Activated CD8-positive, alpha-beta memory T cell treated with anti-CD3 and anti-CD28 coated beads, Interleukin-2, amount 50 U/mL, for 24 hours (primary cell): Measurements from ENCODE around the gene PFKFB3.
"Not testable (repeated sequence)": the region's sequence is repeated elsewhere in the genome, so short reads cannot be mapped to it uniquely, and the experiment has no call there.

Source experiments
- DNase-seq: peaks from one replicate; pipeline ENCODE4 v3.0.0-alpha.2; 2020; ENCODE audit errors: extremely low read depth

PFKFB3 gene

DNA sequence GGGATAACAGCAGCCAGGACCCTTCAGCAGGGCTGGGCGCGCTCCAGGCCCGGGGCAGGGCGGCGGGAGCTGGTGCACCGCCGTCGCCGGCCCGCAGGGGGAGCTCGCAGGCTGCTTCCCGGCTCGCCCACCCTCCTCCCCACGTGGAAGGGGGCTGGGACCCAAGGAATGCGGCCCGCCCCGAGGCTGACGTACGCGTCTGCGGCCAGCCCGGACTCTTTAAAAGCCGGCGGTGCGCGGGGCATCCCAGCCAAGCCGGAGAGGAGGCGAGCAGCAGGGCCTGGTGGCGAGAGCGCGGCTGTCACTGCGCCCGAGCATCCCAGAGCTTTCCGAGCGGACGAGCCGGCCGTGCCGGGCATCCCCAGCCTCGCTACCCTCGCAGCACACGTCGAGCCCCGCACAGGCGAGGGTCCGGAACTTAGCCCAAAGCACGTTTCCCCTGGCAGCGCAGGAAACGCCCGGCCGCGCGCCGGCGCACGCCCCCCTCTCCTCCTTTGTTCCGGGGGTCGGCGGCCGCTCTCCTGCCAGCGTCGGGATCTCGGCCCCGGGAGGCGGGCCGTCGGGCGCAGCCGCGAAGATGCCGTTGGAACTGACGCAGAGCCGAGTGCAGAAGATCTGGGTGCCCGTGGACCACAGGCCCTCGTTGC is at the start of gene PFKFB3:
Gene PFKFB3, plus strand, starts transcription at position 249 of the 647 bp plus-strand sequence. Its CDS starts 329 bp downstream, at position 578.
- peak; percentile 74 for DNase-seq

DNA sequence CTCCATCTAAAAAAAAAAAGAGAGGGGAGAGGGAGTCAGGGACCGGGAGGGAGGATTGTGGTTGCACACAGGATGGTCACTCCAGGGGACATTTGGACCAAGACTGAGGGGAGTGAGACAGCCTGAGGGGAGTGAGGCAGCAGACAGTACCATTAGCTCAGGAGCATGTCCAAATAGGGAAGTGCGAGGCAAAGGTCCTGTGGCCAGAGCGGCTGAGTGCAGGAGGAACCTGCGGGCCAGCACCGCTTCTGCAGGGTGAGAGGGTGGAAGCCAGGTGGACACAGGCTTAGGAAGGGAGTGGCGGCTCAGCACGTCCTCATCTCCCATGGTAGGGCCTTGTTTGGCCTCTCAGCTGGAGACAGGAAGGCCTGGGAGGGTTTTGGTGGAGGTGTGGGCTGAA is 48.9 kb upstream of the PFKFB3 start:
- no peak for DNase-seq

DNA sequence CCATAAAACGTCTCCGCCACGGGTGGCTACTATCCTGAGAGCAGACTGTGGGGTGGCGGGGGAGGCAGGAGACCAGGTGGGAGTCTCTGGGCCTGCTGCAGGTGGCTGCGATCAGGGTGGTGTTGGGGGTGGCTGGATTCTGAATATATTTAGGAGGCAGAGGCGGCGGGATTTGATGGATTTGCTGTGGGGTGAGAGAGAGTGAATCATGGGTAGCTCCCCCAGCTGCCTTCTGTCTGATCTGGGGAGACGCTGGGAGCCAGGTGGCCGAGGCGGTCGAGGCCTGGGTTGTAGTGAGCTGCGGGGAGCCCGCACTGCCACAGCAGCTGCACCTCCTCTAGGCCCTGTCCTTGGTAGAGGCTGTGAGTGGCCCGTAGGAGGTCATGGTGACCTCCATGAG is 48.2 kb upstream of the PFKFB3 start:
- no peak for DNase-seq

DNA sequence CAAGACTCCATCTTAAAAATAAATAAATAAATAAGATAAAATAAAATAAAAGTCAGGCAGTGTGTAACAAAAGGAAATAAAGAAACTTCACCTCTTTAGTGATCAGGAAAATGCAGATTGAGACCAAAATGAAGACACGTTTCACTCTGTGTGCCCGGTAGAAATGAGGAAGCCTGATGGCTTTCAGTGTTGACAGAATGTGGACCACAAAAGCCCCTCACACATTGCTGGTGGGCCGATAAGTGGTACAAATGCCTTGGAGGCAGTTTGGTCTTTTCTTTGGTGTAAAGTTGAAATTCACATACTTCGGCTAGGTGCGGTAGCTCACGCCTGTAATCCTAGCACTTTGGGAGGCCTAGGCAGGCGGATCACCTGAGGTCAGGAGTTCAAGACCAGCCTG is 44.5 kb upstream of the PFKFB3 start:
- DNase-seq, result no peak

DNA sequence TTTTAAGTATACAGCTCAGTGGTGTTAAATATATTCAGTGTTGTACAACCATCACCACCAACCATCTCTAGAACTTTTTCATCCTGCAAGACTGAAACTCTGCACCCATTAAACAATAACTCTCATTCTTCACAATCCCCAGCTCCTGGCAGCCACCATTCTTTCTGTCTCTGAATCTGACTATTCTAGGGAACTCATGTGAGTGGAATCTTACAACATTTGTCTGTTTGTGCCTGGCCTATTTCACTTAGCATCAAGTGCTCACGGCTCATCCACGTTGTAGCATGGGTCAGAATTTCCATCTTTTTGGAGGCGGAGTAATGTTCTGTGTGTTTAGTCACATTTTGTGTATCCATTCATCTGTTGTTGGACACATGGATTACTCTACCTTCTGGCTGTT is 40.8 kb upstream of the PFKFB3 start:
- no peak for DNase-seq

DNA sequence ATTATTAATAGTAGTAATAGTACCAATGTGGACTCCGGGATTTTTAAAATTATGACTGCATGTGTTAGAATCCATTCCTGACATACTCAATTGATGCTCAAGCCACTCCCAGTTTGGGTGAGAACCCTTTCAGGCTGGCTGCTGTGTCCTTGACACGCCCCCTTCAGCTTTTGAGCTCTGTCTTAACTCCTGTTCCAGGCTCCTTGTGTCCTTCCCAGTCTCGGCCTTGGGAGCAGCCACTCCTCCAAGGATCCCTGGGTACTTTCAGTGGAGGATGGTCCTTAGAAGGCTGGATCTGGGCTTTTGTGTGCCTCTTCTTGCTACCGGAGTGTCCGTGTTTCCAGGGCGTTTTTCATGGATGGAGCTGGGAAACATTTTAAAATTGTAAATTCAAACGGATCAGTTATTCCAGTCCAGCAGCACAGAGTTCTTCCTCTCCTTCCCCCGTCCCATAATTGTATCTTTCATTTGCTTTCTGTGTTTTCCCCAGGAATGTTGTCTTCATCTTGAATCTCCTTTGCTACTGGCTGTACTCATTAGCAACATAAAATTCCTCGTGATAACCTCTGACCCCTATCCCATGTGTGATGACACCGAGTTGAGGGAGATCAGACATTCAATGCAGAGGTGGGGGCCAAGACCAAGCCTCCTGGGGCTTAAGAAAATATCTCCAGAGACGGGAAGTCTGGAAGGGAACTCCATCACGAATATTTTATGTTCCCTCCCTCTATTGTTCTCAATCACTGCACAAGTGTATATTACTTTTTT is 40.0 kb upstream of the PFKFB3 start:
- no peak for DNase-seq

DNA sequence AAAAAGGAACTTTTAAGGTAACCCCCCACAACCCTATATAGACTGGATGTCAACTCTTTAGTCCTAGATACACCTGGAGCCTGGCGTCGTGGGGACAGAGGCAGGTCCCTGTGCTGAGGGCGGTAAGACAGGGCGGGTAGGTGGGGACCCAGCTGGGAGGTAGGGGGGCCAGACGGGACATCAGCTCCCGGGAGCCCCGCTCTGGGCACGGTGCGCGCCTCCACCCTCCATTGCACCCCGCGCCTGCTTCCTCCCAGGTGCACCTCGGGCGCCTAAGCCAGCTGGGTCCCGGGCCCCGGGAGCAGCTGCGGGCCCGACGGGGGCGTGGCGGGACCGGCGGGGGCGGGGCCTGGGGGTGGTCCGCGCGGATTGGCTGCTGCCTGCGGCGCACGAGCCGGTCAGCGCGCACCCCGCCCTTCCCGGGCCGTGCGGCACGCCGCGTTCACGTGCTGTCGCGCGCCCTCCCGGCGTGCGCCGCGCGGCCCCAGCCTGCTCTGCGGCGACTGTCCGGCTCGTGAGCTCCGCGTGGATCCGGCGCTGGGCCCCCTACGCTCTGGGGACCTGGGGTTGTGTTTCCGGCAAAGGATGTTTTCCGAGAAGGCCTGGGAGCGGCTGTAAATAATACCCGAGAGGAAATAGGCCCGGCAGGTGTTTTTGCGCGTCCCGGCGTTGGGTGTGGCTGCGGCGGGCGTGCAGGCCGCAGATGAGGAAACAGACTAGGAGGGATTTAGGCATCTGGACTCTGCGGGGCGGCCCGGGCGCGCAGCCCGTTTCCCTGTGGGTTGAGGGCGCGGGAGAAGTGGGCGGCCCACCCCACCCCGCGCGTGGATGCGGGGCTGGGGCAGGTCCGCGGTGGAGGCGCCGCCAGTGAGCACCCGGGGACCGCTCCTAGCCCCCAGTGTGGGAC is 39.1 kb upstream of the PFKFB3 start:
- peak; percentile 74 for DNase-seq

DNA sequence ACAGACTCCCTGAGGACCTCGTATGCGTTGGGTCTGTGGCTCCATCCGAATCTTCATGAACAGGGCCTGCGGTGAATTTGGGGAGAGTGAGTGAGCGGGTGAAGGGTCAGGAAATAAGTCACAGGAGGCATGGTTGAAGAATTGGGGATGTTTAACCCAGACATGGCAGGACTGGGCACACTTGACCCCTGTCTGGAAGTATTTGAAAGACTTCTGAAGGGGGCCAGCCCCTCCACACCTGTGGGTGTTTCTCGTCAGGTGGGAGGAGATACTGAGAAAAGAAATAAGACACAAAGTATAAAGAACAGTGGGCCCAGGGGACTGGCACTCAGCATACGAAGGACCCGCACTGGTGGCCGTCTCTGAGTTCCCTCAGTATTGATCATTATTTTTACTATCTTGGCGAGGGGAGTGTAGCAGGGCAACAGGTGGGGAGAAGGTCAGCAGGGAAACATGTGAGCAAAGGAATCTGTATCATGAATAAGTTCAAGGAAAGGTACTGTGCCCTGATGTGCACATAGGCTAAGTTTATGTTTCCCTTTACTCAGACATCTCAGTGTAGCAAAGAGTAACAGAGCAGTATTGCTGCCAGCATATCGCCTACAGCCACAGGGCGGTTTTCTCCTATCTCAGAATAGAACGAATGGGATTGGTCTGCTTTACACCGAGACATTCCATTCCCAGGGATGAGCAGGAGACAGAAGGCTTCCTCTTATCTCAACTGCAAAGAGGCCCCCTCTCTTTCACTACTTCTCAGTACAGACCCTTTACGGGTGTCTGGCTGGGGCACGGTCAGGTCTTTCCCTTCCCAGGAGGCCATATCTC is 38.2 kb upstream of the PFKFB3 start:
- no peak for DNase-seq

DNA sequence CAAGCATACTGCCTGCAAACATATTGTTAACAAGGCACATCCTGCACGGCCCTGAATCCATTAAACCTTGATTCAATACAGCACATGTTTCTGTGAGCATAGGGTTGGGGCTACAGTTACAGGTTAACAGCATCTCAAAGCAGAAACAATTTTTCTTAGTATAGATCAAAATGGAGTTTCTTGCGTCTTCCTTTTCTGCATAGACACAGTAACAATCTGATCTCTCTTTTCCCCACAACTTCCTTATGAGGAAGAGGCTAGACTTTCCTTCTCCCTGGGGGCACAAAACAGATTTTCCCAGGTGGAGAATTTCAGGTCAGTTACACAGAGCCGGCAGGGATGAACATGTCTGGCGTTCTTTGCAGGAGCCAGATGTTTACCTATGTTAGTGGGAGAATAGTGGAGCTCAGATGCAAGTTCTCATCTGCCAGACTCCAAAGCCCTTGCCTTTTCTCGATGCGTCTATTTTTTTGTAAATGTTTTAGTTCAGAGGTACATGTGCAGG is 37.5 kb upstream of the PFKFB3 start:
- DNase-seq, result no peak

DNA sequence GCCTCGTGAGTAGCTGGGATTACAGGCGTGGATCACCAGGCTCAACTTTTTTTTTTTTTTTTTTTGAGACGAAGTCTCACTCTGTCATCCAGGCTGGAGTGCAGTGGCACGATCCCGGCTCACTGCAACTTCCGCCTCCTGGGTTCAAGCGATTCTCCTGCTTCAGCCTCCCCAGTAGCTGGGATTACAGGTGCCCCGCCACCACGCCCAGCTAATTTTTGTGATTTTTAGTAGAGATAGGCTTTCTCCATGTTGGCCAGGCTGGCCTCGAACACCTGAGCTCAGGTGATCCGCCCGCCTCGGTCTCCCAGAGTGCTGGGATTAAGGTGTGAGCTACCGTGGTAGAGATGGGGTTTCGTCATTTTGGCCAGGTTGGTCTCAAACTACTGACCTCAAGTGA is 36.8 kb upstream of the PFKFB3 start:
- not testable (repeated sequence) for DNase-seq

DNA sequence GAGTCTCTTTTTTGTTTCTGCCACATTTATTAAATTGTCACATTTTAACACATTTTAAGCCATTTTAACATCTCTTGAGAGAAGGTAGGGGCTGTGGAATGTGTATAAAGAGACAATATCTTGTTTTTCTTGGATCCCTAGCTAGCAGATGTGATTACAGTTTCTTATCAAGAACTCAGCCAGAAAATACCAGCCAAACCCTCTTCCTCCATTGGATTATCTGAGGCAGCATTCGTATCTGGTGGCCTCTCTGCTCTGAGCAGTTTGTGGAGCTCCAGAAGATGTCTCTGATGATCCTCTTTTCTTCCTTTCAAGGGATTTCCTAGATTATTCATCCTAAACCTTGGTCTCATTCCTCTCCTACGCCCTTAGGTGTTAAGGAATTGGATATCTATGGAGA is 35.3 kb upstream of the PFKFB3 start:
- DNase-seq, result no peak

DNA sequence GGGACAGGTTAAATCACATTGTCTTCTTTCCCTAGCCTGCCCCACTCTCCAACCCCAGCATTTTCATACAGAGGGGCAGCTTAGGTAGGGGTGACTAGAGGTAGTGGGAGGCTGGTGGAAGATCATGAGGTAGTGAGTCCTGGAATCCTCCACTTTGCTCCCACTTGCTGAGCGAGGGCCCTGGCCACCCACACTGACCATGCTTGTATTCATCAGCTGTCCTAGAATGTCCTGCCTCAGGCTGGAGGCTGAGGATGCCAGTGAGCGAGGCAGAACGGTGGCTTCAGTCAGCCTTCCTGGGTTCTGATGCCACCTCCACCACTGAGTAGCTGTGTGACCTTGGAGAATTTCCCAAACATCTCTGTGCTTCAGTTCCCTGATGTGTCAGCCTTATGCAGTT is 34.6 kb upstream of the PFKFB3 start:
- no peak for DNase-seq

DNA sequence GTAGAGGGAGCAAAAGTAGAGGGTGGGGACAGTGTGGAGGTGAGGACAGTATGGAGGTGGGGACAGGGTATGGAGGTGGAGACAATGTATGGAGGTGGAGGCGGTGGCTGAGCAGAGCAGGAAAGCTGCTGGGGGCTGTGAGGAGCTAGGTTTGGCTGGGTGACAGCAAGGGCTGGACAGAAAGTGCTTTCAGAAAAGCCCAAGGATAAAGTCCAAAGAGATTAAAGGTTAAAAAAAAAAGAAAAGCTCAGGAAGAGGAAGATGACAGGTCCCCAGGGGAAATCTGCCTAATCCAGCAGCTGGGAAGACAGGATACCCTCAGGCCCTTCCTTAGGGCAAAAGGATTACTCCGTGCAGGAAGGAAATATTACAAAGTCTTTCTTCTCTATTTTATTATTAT is 32.1 kb upstream of the PFKFB3 start:
- no peak for DNase-seq

DNA sequence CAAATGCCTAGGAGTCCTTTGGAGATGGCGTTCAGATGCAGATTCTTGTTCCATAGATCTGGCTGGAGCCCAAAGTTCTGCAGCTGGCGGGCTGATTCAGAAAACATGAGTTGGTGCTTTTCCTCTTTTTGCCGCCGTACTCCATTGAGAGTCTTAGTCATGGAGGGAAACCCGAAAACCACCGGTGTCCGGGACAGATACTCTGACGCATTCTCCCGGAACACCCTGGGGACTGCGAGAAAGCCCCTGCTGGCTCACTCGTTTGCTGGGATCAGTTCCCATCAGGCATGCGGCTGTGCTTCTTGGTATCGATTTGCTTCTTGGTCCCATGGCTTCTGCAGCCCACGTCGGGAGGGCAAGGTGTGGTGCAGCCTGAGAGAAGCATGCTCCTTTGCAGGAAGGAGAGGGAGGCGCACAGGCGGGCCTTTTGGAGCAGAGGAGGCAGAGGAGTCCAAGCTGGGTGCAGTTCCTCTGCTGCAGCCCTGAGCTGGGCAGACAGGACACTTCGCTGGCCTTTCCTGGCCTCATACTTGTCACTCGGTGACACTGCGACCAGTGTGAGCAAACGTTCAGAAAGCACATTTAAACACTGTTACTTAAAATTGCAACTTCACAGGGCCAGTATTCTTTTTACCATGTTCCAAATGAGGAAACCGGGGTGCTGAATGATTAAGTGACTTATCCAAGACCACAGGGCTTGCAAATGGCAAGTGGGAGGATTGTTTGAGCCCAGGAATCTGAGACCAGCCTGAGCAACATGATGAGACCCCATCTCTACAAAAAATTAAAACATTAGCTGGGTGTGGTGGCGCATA is 30.6 kb upstream of the PFKFB3 start:
- no peak for DNase-seq

DNA sequence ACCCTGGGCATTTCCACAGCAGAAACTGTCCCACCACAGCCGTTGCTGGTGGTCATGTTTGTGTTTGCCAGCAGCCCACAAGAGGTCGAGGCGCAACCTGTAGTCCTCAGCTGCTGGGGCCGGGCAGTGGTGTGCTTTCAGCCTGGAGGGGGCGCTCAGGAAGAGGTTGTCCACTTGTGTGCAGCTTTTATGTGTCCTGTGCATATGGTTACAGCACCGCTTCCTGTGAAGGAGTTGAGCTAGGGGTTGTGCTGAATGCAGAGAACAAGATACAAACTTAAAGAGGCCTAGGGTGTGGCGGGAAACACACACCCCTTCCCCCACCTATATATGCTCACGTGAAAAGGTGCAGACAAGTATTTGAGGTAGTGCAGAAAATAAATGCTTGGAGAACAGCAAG is 29.5 kb upstream of the PFKFB3 start:
- peak; percentile 26 for DNase-seq

DNA sequence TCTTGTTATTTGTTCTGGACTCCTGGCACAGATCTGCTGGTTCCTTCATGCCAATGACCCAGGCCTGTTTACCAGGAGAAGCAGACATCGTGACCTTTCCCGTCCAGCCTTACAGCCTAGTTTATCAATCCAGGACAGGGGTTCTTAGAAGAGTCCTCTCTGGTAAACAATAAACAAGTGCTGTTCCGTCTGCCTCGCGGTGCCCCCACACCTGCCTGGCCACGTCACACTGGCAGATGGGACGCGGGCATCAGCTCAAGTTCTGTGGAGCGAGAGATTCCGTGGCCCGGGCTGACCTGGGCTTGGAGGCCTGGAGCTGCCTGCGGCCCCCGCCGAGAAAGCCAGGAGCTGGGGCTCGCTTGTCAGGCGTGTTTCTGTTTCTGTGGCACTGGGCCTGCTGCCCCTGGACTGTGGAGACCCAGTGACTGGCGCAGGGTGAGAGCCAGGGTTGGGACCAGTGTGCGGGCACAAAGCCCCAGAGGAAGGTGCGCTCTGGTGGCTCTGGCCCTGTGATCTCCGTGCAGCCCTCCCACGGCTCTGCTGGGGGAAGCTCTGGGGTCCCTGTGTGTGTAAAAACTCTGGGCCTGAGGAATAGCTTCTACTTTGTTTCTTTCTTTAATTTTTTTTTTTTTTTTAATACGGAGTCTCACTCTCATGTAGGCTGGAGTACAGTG is 28.4 kb upstream of the PFKFB3 start:
- no peak for DNase-seq

DNA sequence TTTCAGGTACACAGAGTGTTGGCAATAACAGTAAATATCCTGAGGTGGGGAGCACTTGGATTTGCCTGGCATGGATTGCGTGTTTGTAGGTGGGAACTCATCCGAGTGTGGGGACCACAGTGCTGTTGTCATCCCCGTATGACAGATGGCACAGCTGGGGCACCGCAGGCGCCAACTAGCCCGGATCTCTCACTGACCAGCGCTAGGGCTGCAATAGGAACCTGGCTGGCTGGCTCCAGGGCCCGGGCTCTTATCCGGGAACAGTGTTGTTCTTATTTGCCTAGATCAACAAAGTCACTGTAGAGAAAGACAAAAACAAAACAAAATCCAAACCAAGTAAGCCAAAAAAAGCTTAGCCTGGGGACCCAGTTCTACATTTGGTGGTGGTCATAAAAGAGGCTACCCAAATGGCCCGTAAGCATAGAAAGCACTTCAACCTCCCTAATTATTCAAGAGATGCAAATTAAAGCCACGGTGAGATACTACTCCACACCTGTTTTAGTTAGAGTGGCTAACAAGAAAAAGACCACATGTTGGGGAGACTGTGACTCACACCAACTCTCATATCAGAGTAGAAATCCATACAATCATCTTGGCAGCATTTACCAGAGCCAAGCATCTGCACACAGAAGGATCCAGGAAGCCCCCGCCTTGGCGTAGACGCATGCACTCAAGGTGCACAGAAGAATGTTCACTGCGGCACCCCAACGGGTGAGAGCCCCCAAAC is 27.2 kb upstream of the PFKFB3 start:
- DNase-seq, result no peak

DNA sequence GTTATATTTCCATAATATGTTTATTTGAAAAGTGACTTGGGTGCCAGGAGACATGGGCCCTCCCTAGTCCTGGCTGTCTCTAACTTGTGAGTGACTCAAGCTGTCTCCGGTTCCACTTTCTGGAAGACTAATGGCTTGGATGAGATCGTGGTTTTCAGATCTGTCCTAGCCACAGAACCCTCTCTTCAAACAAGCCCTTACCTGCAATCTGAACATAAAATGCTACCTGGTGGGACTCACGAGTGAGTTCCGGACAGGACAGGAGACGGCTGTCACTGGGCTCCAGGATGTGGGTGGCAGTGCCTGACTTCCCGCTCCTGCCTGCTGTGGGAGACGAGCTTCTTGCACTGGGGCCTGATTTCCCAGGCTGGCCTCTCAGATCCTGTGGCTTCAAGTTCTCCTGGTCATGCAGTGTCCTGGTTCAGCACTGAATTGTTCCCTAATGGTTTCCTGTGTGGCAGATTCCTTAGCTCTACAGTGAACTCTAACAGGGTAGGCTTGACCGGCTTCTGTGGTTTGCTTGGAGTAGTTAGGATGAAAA is 26.0 kb upstream of the PFKFB3 start:
- DNase-seq, result no peak

DNA sequence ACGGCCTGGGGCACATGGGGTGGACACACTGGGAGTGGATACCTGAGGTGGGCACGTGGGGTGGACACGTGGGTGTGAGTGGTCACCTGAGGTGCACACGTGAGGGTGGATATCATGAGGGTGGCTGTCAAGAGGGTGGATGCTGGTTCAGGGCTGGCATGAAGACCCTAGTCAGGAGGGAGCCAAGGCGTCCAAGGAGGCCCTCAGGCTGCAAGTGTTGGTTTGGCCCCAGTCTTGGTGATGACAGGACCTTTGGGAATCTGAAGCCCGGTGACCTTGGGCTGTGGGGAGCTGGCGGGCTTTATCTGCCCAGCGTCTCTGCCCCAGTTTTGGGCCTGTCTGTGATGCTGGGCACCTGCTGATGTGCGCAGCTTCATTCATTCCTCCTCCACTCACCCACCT is 24.9 kb upstream of the PFKFB3 start:
- no peak for DNase-seq
